HEK293 (cell line): ENCODE measurements around the gene HPCA.

Experiments
- SETDB1 ChIP-seq: IDR thresholded peaks from one replicate; pipeline ENCODE4 v1.6.1; 2017; ENCODE audit warnings: mild to moderate bottlenecking, low read length, moderate library complexity, mixed read lengths; ENCODE audit not compliant: insufficient read length
- SP2 ChIP-seq: fragments of 450-650 bp; formaldehyde crosslinking; IDR thresholded peaks from 2 replicates; pipeline ENCODE4 v1.5.1; 2016; ENCODE audit warnings: missing biosample characterization, missing genetic modification characterization
- WT1 ChIP-seq: fragments of 450-650 bp; formaldehyde crosslinking; IDR thresholded peaks from 2 replicates; pipeline ENCODE4 v1.5.1; 2016; ENCODE audit warnings: missing biosample characterization, missing genetic modification characterization
- ZBTB7A ChIP-seq: fragments of 450-650 bp; formaldehyde crosslinking; IDR thresholded peaks from 2 replicates; pipeline ENCODE4 v1.5.1; 2016; ENCODE audit warnings: low read depth, missing biosample characterization, missing genetic modification characterization
- ZFP3 ChIP-seq: fragments of 450-650 bp; formaldehyde crosslinking; IDR thresholded peaks from 2 replicates; pipeline ENCODE4 v1.5.1; 2016; ENCODE audit warnings: low read depth, missing biosample characterization, missing genetic modification characterization
- ZFP37 ChIP-seq: fragments of 450-650 bp; formaldehyde crosslinking; IDR thresholded peaks from 2 replicates; pipeline ENCODE4 v1.5.1; 2016; ENCODE audit warnings: missing biosample characterization, missing genetic modification characterization
- ZNF514 ChIP-seq: fragments of 450-650 bp; formaldehyde crosslinking; IDR thresholded peaks from 2 replicates; pipeline ENCODE4 v1.5.1; 2016; ENCODE audit warnings: missing biosample characterization, missing genetic modification characterization
- ZNF561 ChIP-seq: fragments of 450-650 bp; IDR thresholded peaks from 2 replicates; pipeline ENCODE4 v1.5.1; 2018; ENCODE audit warnings: missing biosample characterization, missing genetic modification characterization, borderline replicate concordance
- ZNF76 ChIP-seq: fragments of 450-650 bp; formaldehyde crosslinking; IDR thresholded peaks from 2 replicates; pipeline ENCODE4; 2016; ENCODE audit warnings: low read depth, missing biosample characterization, missing genetic modification characterization, borderline replicate concordance
- ZNF830 ChIP-seq: fragments of 450-650 bp; IDR thresholded peaks from 2 replicates; pipeline ENCODE4 v1.5.0; 2018; ENCODE audit warnings: missing biosample characterization, missing genetic modification characterization, low read depth, mild to moderate bottlenecking, moderate library complexity
- TF ChIP-seq, protein P1 (sequence below): fragments of 450-650 bp; formaldehyde crosslinking; IDR thresholded peaks from 2 replicates; pipeline ENCODE4 v1.5.1; 2016; ENCODE audit warnings: missing biosample characterization, missing genetic modification characterization
- TF ChIP-seq, protein P2 (sequence below): fragments of 450-650 bp; formaldehyde crosslinking; IDR thresholded peaks from 2 replicates; pipeline ENCODE4 v1.5.1; 2016; ENCODE audit warnings: missing biosample characterization, missing genetic modification characterization
- TF ChIP-seq, protein P3 (sequence below): fragments of 450-650 bp; formaldehyde crosslinking; IDR thresholded peaks from 2 replicates; pipeline ENCODE4 v1.5.1; 2016; ENCODE audit warnings: missing biosample characterization, missing genetic modification characterization
- TF ChIP-seq, protein P4 (sequence below): fragments of 450-650 bp; formaldehyde crosslinking; IDR thresholded peaks from 2 replicates; pipeline ENCODE4 v1.5.1; 2016; ENCODE audit warnings: missing biosample characterization, missing genetic modification characterization

DNA sequence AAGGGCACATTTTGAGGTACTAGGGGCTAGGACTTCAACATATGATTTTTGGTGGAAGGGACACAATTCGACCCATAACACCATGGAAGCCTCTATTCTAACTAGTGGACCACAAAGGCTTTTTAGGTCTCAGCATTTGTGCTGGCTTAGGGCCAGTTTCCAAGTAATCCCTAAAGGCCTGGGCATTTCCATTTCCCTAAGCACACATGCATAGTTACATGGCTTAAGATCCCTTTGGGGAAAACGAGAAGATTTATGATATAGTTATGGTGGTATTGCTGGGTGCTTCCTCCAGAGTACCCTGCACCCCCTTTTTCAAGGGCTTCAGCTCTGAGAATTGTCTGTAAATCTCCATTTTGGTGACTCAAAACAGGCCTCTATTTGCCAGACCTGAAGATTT lies 43.1 kb downstream of the HPCA start:
- no peak for TF ChIP-seq ZNF76 (tag by site-specific recombination)
- TF ChIP-seq, protein P1, sequence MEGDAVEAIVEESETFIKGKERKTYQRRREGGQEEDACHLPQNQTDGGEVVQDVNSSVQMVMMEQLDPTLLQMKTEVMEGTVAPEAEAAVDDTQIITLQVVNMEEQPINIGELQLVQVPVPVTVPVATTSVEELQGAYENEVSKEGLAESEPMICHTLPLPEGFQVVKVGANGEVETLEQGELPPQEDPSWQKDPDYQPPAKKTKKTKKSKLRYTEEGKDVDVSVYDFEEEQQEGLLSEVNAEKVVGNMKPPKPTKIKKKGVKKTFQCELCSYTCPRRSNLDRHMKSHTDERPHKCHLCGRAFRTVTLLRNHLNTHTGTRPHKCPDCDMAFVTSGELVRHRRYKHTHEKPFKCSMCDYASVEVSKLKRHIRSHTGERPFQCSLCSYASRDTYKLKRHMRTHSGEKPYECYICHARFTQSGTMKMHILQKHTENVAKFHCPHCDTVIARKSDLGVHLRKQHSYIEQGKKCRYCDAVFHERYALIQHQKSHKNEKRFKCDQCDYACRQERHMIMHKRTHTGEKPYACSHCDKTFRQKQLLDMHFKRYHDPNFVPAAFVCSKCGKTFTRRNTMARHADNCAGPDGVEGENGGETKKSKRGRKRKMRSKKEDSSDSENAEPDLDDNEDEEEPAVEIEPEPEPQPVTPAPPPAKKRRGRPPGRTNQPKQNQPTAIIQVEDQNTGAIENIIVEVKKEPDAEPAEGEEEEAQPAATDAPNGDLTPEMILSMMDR (tag by site-specific recombination), result no peak
- TF ChIP-seq, protein P2, sequence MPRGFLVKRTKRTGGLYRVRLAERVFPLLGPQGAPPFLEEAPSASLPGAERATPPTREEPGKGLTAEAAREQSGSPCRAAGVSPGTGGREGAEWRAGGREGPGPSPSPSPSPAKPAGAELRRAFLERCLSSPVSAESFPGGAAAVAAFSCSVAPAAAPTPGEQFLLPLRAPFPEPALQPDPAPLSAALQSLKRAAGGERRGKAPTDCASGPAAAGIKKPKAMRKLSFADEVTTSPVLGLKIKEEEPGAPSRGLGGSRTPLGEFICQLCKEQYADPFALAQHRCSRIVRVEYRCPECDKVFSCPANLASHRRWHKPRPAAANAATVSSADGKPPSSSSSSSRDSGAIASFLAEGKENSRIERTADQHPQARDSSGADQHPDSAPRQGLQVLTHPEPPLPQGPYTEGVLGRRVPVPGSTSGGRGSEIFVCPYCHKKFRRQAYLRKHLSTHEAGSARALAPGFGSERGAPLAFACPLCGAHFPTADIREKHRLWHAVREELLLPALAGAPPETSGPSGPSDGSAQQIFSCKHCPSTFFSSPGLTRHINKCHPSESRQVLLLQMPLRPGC, result no peak
- TF ChIP-seq ZFP37 (tag by site-specific recombination), result no peak
- no peak for TF ChIP-seq ZNF561 (tag by site-specific recombination)
- no peak for TF ChIP-seq ZNF514 (tag by site-specific recombination)
- no peak for TF ChIP-seq ZBTB7A (tag by site-specific recombination)
- TF ChIP-seq WT1 (tag by site-specific recombination), result no peak
- TF ChIP-seq, protein P3, sequence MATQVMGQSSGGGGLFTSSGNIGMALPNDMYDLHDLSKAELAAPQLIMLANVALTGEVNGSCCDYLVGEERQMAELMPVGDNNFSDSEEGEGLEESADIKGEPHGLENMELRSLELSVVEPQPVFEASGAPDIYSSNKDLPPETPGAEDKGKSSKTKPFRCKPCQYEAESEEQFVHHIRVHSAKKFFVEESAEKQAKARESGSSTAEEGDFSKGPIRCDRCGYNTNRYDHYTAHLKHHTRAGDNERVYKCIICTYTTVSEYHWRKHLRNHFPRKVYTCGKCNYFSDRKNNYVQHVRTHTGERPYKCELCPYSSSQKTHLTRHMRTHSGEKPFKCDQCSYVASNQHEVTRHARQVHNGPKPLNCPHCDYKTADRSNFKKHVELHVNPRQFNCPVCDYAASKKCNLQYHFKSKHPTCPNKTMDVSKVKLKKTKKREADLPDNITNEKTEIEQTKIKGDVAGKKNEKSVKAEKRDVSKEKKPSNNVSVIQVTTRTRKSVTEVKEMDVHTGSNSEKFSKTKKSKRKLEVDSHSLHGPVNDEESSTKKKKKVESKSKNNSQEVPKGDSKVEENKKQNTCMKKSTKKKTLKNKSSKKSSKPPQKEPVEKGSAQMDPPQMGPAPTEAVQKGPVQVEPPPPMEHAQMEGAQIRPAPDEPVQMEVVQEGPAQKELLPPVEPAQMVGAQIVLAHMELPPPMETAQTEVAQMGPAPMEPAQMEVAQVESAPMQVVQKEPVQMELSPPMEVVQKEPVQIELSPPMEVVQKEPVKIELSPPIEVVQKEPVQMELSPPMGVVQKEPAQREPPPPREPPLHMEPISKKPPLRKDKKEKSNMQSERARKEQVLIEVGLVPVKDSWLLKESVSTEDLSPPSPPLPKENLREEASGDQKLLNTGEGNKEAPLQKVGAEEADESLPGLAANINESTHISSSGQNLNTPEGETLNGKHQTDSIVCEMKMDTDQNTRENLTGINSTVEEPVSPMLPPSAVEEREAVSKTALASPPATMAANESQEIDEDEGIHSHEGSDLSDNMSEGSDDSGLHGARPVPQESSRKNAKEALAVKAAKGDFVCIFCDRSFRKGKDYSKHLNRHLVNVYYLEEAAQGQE, result no peak
- no peak for TF ChIP-seq SP2 (tag by site-specific recombination)
- no peak for TF ChIP-seq ZNF830 (tag by site-specific recombination)
- TF ChIP-seq, protein P4, sequence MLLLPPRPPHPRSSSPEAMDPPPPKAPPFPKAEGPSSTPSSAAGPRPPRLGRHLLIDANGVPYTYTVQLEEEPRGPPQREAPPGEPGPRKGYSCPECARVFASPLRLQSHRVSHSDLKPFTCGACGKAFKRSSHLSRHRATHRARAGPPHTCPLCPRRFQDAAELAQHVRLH, result no peak
- no peak for TF ChIP-seq SETDB1
- TF ChIP-seq ZFP3 (tag by site-specific recombination), result no peak
